WTC11 (cell line): ENCODE data around the gene IGSF23. TPM values are rescaled to one million over a fixed set of nuclear protein-coding genes. Genes with fewer than 3 reads are reported as not detected.

Experiments used
- ATAC-seq: fragments of 200-7000 bp; cut with Tn5 transposase; 2 replicates; pipeline ENCODE4 v1.10.0; 2021; ENCODE audit warnings: mild to moderate bottlenecking, moderate library complexity
- CTCF ChIA-PET: fragments of 300-600 bp; sonication (Branson Sonifier 250); formaldehyde crosslinking; loops from one replicate; lab custom pipeline; 2021; ENCODE audit warnings: antibody characterized with exemption; lab: Charles Lee
- POLR2A ChIA-PET: fragments of 350-600 bp; sonication (Branson Sonifier 250); formaldehyde crosslinking; loops from one replicate; lab custom pipeline; 2021; ENCODE audit warnings: antibody characterized with exemption; lab: Charles Lee
- DNase-seq: peaks from one replicate; pipeline ENCODE4 v3.0.0; 2021; ENCODE audit warnings: low spot score
- H3K27ac Mint-ChIP-seq: 2 replicates; pipeline ENCODE4 v1.8.0; 2021; ENCODE audit warnings: mixed read lengths
- H3K27me3 Mint-ChIP-seq: 2 replicates; pipeline ENCODE4 v1.8.0; 2021; ENCODE audit warnings: low read depth, mild to moderate bottlenecking, moderate library complexity, mixed read lengths
- H3K36me3 Mint-ChIP-seq: 2 replicates; pipeline ENCODE4 v1.8.0; 2021; ENCODE audit warnings: mixed read lengths
- H3K4me1 Mint-ChIP-seq: 2 replicates; pipeline ENCODE4 v1.8.0; 2022; ENCODE audit warnings: mixed read lengths
- H3K4me3 Mint-ChIP-seq: 2 replicates; pipeline ENCODE4 v1.8.0; 2021; ENCODE audit warnings: mild to moderate bottlenecking, moderate library complexity, mixed read lengths
- H3K9me3 Mint-ChIP-seq: 2 replicates; pipeline ENCODE4 v1.8.0; 2021; ENCODE audit warnings: mixed read lengths
- AR ChIP-seq: fragments of 250-450 bp; sonication (Bioruptor Pico); IDR thresholded peaks from 2 replicates; pipeline ENCODE4 v1.9.0; 2021; ENCODE audit warnings: mild to moderate bottlenecking
- ATF2 ChIP-seq: sonication (generic); formaldehyde crosslinking; IDR thresholded peaks from 2 replicates; pipeline ENCODE4 v1.8.1; 2022; ENCODE audit warnings: low read depth, missing genetic modification reagents, borderline replicate concordance
- CREM ChIP-seq: sonication (generic); formaldehyde crosslinking; IDR thresholded peaks from 2 replicates; pipeline ENCODE4 v1.8.1; 2022; ENCODE audit warnings: mild to moderate bottlenecking, missing genetic modification reagents, moderate library complexity
- ESRRA ChIP-seq: sonication (generic); formaldehyde crosslinking; IDR thresholded peaks from 2 replicates; pipeline ENCODE4 v1.8.1; 2022; ENCODE audit warnings: mild to moderate bottlenecking, missing genetic modification reagents, borderline replicate concordance
- ETV6 ChIP-seq: sonication (generic); formaldehyde crosslinking; IDR thresholded peaks from 2 replicates; pipeline ENCODE4 v1.8.1; 2022; ENCODE audit warnings: mild to moderate bottlenecking, missing genetic modification reagents
- GRHL2 ChIP-seq: fragments of 250-450 bp; sonication (Bioruptor Pico); IDR thresholded peaks from 2 replicates; pipeline ENCODE4 v1.8.0; 2022; ENCODE audit warnings: mild to moderate bottlenecking, moderate library complexity; ENCODE audit not compliant: insufficient replicate concordance, severe bottlenecking
- MYBL2 ChIP-seq: sonication (generic); formaldehyde crosslinking; IDR thresholded peaks from 2 replicates; pipeline ENCODE4 v1.8.1; 2023; ENCODE audit warnings: mild to moderate bottlenecking, moderate library complexity, missing genetic modification reagents
- NFE2L1 ChIP-seq: sonication (generic); formaldehyde crosslinking; IDR thresholded peaks from 2 replicates; pipeline ENCODE4 v1.8.1; 2023; ENCODE audit warnings: missing genetic modification reagents
- NR1H2 ChIP-seq: sonication (generic); formaldehyde crosslinking; IDR thresholded peaks from 2 replicates; pipeline ENCODE4 v1.9.0; 2021; ENCODE audit warnings: mild to moderate bottlenecking, moderate library complexity, missing genetic modification reagents
- NR2C2 ChIP-seq: sonication (generic); formaldehyde crosslinking; IDR thresholded peaks from 2 replicates; pipeline ENCODE4 v1.8.0; 2022; ENCODE audit warnings: mild to moderate bottlenecking, missing genetic modification reagents
- NR3C1 ChIP-seq: sonication (generic); formaldehyde crosslinking; conservative IDR thresholded peaks from 2 replicates; pipeline ENCODE4 v1.8.1; 2023; ENCODE audit warnings: low read depth, mild to moderate bottlenecking, missing genetic modification reagents
- OVOL2 ChIP-seq: fragments of 250-450 bp; sonication (Bioruptor Pico); IDR thresholded peaks from 2 replicates; pipeline ENCODE4 v1.9.0; 2021; ENCODE audit warnings: mild to moderate bottlenecking, borderline replicate concordance
- TEAD1 ChIP-seq: sonication (generic); formaldehyde crosslinking; IDR thresholded peaks from 2 replicates; pipeline ENCODE4 v1.8.0; 2022; ENCODE audit warnings: mild to moderate bottlenecking, missing genetic modification reagents
- ZBTB21 ChIP-seq: sonication (generic); formaldehyde crosslinking; IDR thresholded peaks from 2 replicates; pipeline ENCODE4 v1.8.1; 2023; ENCODE audit warnings: mild to moderate bottlenecking, missing genetic modification reagents, borderline replicate concordance
- ZNF138 ChIP-seq: sonication (generic); formaldehyde crosslinking; conservative IDR thresholded peaks from 2 replicates; pipeline ENCODE4 v1.8.1; 2022; ENCODE audit warnings: mild to moderate bottlenecking, moderate library complexity, missing genetic modification reagents
- ZNF263 ChIP-seq: sonication (generic); formaldehyde crosslinking; IDR thresholded peaks from 2 replicates; pipeline ENCODE4 v1.8.1; 2022; ENCODE audit warnings: low read depth, mild to moderate bottlenecking, moderate library complexity, missing genetic modification reagents
- ZNF317 ChIP-seq: sonication (generic); formaldehyde crosslinking; IDR thresholded peaks from 2 replicates; pipeline ENCODE4 v1.8.1; 2023; ENCODE audit warnings: low read depth, mild to moderate bottlenecking, moderate library complexity, missing genetic modification reagents, borderline replicate concordance
- ZNF416 ChIP-seq: fragments of 250-450 bp; sonication (Bioruptor Pico); IDR thresholded peaks from 2 replicates; pipeline ENCODE4 v1.9.0; 2021; ENCODE audit warnings: mild to moderate bottlenecking, inconsistent platforms
- total RNA-seq: library from RNA; stranded (reverse); gene quantifications from 3 replicates; pipeline ENCODE4 v1.2.3, GENCODE V29; 2021
- TF ChIP-seq, protein P1 (sequence below): sonication (generic); formaldehyde crosslinking; conservative IDR thresholded peaks from 2 replicates; pipeline ENCODE4 v1.8.1; 2022; ENCODE audit warnings: mild to moderate bottlenecking, missing genetic modification reagents
- TF ChIP-seq, protein P2 (sequence below): sonication (generic); formaldehyde crosslinking; IDR thresholded peaks from 2 replicates; pipeline ENCODE4 v1.8.1; 2023; ENCODE audit warnings: mild to moderate bottlenecking, moderate library complexity, missing genetic modification reagents
- TF ChIP-seq, protein P3 (sequence below): sonication (generic); formaldehyde crosslinking; IDR thresholded peaks from 2 replicates; pipeline ENCODE4 v1.8.1; 2023; ENCODE audit warnings: mild to moderate bottlenecking, missing genetic modification reagents
- TF ChIP-seq, protein P4 (sequence below): fragments of 200-600 bp; IDR thresholded peaks from 2 replicates; pipeline ENCODE4 v1.8.0; 2022; ENCODE audit warnings: antibody characterized with exemption
- TF ChIP-seq, protein P5 (sequence below): sonication (generic); formaldehyde crosslinking; IDR thresholded peaks from 2 replicates; pipeline ENCODE4 v1.8.1; 2023; ENCODE audit warnings: mild to moderate bottlenecking, missing genetic modification reagents, moderate library complexity

Gene IGSF23
- total RNA-seq, 1 experiment from 2014 or later: not detected

DNA sequence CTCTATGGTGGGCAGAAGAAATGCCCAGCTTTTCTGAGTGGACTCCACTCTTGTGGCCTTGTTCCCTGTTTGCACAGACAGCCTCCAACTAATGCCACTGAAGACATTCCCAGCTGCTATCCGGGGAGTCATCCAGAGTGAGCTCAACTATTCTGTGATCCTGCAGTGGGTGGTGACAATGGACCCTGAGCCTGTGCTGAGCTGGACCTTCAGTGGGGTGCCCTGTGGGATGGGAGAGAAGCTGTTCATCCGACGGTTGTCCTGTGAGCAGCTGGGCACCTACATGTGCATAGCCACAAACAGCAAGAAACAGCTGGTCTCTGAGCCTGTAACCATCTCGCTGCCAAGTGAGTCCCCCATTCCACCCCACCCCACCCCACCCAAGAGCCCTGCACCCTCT lies 10.3 kb downstream of the IGSF23 start:
- H3K9me3 Mint-ChIP-seq: 0 out of 2 replicates have a peak, but pooled peaks cover 5% of the 10 kb centered on the region
- no peaks in the 10 kb centered on the region for H3K4me1 Mint-ChIP-seq
- POLR2A ChIA-PET: no interaction called here
- no peak overlapping the region for H3K4me3 Mint-ChIP-seq
- no peaks in the 10 kb centered on the region for H3K36me3 Mint-ChIP-seq
- H3K27ac Mint-ChIP-seq: no peak overlapping the region
- ATAC-seq: no peak
- DNase-seq: no peak
- CTCF ChIA-PET: interaction anchor here (1.1 to 3.6 kb wide), 3 partner anchors 41 to 53 kb away, joined by 3 to 17 read pairs (median 4); no protein-coding TSS in a partner anchor
- TF ChIP-seq GRHL2 (no peak), ZNF317 (no peak), ESRRA (CRISPR knock-in tag) (no peak), NR1H2 (no peak), ZNF138 (no peak), CREM (CRISPR knock-in tag) (no peak), ATF2 (CRISPR knock-in tag) (no peak), TEAD1 (no peak), ZNF416 (no peak), NR3C1 (CRISPR knock-in tag) (no peak), ETV6 (CRISPR knock-in tag) (no peak), OVOL2 (CRISPR knock-in tag) (no peak), ZNF263 (CRISPR knock-in tag) (no peak)
- TF ChIP-seq, protein P1, sequence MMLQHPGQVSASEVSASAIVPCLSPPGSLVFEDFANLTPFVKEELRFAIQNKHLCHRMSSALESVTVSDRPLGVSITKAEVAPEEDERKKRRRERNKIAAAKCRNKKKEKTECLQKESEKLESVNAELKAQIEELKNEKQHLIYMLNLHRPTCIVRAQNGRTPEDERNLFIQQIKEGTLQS: no peak
- TF ChIP-seq, protein P2, sequence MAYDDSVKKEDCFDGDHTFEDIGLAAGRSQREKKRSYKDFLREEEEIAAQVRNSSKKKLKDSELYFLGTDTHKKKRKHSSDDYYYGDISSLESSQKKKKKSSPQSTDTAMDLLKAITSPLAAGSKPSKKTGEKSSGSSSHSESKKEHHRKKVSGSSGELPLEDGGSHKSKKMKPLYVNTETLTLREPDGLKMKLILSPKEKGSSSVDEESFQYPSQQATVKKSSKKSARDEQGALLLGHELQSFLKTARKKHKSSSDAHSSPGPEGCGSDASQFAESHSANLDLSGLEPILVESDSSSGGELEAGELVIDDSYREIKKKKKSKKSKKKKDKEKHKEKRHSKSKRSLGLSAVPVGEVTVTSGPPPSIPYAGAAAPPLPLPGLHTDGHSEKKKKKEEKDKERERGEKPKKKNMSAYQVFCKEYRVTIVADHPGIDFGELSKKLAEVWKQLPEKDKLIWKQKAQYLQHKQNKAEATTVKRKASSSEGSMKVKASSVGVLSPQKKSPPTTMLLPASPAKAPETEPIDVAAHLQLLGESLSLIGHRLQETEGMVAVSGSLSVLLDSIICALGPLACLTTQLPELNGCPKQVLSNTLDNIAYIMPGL (CRISPR knock-in tag): no peak
- TF ChIP-seq, protein P3, sequence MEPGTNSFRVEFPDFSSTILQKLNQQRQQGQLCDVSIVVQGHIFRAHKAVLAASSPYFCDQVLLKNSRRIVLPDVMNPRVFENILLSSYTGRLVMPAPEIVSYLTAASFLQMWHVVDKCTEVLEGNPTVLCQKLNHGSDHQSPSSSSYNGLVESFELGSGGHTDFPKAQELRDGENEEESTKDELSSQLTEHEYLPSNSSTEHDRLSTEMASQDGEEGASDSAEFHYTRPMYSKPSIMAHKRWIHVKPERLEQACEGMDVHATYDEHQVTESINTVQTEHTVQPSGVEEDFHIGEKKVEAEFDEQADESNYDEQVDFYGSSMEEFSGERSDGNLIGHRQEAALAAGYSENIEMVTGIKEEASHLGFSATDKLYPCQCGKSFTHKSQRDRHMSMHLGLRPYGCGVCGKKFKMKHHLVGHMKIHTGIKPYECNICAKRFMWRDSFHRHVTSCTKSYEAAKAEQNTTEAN (CRISPR knock-in tag): no peak
- TF ChIP-seq, protein P4, sequence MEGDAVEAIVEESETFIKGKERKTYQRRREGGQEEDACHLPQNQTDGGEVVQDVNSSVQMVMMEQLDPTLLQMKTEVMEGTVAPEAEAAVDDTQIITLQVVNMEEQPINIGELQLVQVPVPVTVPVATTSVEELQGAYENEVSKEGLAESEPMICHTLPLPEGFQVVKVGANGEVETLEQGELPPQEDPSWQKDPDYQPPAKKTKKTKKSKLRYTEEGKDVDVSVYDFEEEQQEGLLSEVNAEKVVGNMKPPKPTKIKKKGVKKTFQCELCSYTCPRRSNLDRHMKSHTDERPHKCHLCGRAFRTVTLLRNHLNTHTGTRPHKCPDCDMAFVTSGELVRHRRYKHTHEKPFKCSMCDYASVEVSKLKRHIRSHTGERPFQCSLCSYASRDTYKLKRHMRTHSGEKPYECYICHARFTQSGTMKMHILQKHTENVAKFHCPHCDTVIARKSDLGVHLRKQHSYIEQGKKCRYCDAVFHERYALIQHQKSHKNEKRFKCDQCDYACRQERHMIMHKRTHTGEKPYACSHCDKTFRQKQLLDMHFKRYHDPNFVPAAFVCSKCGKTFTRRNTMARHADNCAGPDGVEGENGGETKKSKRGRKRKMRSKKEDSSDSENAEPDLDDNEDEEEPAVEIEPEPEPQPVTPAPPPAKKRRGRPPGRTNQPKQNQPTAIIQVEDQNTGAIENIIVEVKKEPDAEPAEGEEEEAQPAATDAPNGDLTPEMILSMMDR: no peak
- TF ChIP-seq, protein P5, sequence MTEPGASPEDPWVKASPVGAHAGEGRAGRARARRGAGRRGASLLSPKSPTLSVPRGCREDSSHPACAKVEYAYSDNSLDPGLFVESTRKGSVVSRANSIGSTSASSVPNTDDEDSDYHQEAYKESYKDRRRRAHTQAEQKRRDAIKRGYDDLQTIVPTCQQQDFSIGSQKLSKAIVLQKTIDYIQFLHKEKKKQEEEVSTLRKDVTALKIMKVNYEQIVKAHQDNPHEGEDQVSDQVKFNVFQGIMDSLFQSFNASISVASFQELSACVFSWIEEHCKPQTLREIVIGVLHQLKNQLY: no peak
- H3K27me3 Mint-ChIP-seq: peaks cover 3% of the 10 kb centered on the region

GRCh38 chr19:44624840-44625354 lies 11.5 kb downstream of the IGSF23 start:
- Mint-ChIP-seq H3K4me3 (no peak overlapping the region), H3K36me3 (no peaks in the 10 kb centered on the region), H3K9me3 (0 out of 2 replicates have a peak, but pooled peaks cover 5% of the 10 kb centered on the region), H3K4me1 (no peaks in the 10 kb centered on the region), H3K27ac (no peak overlapping the region), H3K27me3 (peaks cover 6% of the 10 kb centered on the region)
- CTCF ChIA-PET: interaction anchor here (1.6 kb wide), 1 partner anchor 15 kb away, joined by 4 read pairs; no protein-coding TSS in a partner anchor
- DNase-seq (no peak), ATAC-seq (no peak)
- POLR2A ChIA-PET: no interaction called here
- no peak for TF ChIP-seq NFE2L1 (CRISPR knock-in tag)
- TF ChIP-seq AR (CRISPR knock-in tag): no peak
- no peak for TF ChIP-seq NR2C2 (CRISPR knock-in tag)
- TF ChIP-seq MYBL2 (CRISPR knock-in tag): no peak
- no peak for TF ChIP-seq NR3C1 (CRISPR knock-in tag)
- TF ChIP-seq ZBTB21: no peak
- TF ChIP-seq GRHL2: no peak
